Inflammatory macrophage (primary cell): ENCODE data around the gene B4GALT2.

Source experiments
- DNase-seq, 2 donors: peaks; one replicate each; pipeline ENCODE4 v3.0.0-alpha.2; 2020 to 2022

Gene B4GALT2

DNA sequence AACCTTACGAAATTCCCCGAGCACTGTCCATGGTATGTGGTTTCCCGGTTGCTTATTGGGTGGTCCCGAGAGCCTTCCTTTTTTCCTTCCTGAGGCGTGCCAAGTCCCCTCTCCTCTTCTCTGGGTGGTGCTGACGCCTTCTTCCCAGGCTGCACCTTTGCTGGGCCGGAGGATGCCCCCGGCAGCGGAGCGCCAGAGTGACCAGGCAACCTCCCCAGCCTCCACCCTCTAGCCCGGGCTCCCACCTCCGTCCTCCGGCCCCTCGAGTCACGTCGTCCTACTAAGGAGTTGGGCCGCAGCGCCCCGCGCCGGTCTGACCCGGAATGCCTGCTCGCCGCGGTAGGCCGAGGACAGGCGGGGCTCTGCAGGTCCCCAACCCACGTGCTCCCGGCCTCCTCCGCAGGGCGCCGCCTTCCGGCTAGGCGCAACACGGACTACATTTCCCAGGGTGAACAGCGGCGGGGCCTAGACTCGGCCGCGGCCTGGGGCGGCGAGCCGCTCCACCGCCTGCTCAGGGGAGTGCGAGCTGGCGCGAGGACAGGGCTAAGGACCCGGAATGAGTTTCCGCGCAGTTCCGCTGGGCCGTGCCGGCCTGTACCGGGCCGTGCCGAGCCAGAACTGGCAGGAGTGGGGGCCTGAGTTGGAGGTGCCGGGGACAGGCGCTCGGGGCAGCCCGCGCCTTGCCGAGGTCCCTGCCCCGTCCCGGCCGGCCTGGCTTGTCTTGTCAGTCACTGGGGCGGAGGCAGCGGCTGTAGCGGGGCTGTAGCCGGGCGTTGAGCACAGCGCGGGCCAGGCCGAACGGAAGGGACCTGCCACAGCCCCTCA is 32.6 kb upstream of the B4GALT2 start, which contains the start of gene IPO13:
IPO13 (plus strand) TSS at position 715 of the 825 bp plus-strand sequence. CDS start 651 bp downstream, outside the sequence.
- peak; percentile 98 for DNase-seq

DNA sequence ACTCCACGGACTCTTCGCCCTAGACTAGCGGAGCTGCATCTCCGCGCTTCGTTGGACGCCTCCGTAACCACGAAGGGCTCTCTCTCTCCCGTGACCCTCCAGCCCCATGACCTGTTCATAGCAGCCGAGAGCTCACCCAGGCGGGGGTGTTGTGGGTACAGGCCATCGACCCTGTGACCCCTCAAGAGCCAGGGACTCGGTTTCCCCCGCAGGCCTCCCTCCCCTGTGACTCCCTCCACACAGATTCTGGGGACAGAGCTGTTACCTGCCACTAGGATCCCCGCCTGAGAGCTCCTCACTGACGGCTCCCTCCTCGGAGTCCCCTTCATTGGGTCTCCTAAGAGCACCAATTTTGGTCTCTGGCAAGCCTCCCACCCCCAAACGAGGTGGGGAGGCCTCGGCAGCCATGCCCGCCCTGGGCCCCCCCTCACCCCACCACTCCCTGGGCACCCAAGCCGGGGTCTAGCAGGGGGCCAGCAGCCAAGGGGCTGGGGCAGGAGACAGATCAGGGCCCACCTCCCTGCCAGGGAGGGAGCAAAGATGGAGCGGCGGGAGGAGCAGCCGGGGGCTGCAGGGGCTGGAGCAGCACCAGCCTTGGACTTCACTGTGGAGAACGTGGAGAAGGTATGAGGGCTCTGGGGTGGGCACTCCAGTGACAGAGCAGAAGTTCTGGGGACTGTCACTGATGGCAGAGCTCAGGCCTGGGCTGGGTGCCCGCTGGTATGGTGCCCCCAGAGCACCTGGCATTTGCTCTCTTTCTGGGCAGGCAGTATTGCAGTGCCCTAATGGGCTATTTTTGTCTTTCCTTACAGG is 31.7 kb upstream of the B4GALT2 start:
- no peak for DNase-seq

DNA sequence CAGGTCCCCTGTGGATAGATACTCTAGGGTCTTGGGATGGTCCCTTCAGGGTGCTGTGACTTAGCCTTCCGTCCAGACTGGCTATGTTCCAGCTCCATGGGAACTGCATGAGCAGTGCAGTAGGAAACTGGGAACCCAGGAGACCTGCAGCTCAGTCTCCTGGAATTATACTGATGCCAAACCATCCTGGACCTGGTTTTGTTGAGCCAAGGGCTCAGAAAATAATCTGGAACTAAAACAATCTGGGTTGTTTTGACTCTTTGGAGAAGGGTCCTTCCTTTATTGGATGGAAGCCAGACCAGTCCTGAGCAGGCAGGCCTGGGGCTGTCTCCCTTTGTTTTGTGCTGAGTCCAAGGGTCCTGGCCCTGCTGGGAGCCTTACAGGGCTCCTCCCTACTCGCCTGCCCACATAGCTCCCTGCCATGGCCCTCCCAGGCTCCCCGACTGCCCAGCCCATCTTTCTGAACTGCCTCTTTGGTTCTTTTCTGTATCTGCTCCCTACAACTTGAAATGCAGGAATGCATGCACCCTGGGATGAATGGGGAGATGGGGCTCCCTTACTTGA is 31.1 kb upstream of the B4GALT2 start:
- DNase-seq, result no peak

DNA sequence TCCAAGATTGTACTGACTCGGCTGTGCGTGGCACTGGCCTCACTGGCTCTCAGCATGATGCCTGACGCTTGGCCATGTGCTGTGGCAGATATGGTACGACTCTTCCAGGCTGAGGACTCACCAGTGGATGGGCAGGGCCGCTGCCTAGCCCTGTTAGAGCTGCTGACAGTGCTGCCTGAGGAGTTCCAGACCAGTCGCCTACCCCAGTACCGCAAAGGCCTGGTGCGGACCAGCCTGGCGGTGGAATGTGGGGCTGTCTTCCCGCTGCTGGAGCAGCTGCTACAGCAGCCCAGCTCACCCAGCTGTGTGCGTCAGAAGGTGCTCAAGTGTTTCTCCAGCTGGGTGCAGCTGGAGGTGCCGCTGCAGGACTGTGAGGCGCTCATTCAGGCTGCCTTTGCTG is 29.3 kb upstream of the B4GALT2 start:
- DNase-seq, result no peak

DNA sequence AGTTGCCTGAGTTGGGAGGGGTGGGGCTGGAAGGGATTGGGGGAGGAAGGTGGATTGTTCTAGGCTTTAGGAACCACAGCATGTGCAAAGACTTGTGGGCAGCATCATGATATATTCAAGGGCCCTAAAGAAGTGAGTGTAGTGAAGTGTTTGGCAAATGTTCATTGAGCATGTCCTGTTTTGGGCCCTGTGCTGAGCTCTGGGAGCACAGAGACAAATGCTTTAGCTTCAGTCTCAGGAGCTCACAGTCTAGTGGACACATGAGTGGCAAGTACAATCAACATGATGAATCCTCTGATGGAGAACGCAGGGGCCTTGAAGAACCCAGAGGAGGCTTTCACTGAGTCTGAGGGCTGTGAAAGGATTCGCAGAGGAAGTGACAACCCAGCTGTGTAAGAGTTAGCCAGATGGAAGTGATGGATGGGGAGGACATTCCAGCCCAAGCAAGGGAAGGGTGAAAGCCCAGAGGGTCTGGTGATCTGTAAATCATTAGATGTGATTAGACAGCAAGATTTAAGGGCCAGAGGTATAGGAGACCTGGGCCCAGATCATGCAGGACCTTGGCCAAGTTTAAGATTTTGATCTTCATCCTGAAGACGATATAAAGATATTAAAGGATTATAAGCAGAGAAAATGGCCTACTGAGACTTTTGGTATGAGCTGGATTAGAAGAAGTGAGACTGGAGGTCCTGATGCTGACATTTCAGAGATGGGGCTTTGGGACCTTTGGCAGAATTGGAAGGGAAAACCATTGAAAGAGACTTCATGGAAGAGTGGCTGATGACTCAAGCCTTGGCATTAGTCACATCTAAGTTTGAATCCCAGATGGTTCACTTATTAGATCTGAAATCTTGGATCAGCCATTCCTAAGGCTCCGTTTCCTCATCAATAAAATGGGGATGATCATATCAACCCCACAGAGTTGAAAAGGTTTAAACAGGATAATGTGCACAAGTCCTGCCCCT is 27.7 kb upstream of the B4GALT2 start:
- no peak for DNase-seq

DNA sequence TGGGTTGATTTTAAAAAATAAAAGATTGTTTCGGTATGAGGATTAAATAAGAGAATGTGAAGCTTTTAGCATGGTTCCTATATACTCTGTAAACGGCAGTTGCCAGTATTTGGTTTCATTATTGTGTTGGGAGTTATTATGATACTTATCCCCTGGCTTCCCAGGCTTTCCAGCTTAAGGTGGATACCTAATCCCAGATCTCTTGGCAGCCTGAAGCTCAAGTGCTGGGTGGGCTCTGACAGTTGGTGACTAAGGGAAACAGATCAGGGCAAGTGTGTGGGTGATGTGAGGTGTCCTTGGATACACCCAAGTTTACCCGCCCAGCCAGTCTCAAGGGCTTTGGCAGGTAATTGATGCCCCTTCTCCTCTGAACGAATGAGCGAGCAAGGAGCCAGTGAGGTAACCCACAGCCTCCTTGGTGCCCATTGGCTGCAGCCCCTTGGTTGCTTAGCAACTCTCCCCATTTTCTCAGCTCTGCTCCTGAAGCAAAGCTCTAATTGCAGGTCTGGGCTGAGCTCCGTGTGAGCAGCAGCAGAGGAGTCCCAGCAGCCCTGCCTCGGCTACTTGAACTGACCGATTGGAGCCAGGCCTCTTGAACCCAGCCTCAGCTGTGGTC is 26.2 kb upstream of the B4GALT2 start:
- no peak for DNase-seq

DNA sequence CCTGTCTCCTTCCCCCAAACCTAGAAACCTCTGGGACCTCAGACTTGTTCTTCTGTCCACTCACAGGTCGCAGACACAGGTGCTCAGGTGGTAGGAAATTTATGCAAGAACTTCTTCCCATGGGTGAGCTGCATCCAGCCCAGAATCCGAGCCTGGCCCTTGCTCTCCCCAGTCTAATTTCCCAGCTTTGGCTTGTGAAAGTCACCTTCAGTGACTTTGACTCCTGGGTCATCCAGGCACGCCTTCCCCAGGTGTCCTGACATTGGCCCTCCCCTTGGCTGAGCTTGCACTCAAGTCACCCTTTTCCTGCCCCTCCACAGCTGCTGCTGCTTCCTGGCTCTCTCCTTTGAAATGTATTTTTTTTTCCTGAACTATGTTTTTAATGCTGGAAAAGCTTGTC is 25.6 kb upstream of the B4GALT2 start:
- no peak for DNase-seq

DNA sequence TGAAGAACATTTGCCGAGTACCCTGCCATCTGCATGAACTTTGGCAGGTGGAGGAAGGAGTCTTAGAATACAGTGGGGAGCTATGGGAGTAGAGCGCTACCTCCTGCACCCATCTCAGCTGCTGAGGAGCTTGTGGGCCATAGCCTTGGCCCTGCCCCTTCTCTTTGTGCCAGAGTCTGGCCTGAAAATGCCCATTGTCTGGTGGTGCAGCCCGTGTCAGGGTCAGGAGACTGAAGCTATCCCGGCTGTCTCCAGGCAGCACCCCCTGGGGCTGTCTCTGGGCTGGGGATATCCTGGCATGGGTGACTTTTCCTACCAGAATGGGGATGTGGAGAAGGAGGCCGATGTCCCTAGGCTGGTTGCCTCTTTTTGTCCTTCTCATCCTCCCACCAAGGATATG is 25.0 kb upstream of the B4GALT2 start:
- no peak for DNase-seq

DNA sequence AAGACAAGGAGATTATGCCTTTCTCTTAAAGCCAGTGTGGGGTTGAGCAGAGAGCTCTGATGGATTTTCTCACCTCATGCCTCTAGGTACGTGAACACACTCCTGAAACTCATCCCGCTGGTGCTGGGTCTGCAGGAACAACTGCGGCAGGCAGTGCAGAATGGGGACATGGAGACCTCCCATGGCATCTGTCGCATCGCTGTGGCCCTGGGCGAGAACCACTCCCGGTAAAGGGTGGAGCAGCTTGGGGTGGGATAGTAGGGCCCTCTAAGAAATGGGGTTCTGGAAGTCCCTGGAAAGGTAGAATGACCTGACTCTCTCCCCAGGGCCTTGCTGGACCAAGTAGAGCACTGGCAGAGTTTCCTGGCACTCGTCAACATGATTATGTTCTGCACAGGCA is 22.8 kb upstream of the B4GALT2 start:
- no peak for DNase-seq

DNA sequence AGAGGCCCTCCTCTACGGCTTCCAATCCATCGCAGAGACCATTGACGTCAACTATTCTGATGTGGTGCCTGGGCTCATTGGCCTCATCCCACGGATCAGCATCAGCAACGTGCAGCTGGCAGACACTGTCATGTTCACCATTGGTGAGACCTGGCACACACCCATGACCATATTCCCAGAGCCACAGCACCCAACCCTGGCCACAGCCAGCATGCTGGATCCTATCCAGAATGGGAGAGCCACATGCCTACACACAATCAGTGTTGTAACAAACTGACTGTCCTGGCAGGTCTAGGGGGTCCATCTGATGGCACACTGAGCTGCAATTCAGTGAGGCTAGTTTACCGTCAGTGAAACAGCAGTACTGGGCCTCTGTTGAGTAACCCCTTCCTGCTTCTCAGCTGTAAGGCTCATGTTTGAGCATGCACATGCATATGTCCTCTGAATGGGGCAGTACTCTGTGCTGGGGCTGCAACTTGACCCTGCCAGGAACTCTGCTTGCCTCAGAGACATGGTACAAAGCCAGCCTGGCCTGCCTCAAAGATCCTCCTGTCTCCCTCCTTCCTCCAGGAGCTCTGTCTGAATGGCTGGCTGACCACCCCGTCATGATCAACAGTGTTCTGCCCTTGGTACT is 21.5 kb upstream of the B4GALT2 start:
- no peak for DNase-seq

DNA sequence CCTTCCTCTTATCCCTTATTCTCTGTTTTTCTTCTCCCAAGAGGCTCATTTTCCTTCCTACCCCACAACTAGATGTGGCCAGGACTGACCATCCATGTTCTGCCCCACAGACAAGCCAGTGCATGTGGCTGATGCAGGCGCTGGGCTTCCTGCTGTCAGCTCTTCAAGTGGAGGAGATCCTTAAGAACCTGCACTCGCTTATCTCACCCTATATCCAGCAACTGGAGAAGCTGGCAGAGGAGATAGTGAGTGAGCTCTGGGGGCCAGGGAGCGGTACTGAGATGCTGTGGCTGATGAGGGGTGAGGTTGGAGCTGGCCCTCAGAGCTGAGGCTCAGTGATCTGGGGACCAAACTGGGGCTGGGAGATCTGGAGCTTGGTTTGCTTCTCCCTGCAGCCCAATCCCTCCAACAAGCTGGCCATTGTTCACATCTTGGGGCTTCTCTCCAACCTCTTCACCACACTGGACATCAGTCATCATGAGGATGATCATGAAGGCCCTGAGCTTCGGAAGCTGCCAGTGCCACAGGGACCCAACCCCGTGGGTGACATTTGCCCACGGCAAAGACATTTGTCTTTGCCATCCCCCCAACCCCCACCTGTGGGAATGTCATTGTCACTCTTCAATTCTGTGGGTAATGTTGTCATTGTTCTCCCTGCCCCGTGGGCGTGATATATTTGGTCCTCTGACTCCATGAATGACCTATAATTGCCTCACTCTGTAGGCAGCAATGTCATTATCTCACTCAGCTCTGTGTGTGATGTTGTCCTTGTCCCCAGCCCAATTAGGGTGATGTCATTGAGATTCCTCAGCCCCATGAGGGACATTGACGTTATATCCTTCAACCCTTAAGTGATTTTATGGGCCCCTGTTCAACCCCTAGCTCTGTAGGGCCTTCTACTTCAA is 20.4 kb upstream of the B4GALT2 start:
- no peak for DNase-seq

DNA sequence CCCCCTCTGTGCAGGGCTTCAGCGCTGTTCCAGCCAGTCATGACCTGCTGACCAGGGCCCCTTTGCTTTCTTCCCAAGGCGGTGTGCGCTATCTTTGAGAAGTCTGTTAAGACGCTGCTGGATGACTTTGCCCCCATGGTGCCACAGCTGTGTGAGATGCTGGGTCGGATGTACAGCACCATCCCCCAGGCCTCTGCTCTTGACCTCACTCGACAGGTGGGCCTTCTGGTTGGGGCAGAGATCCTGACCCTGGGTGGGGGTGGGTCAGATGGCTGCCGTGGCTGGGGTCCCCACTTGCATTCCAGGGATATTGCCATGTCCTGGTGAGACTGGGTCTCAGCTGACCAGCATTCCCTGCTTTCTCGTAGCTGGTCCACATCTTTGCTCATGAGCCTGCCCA is 18.2 kb upstream of the B4GALT2 start:
- no peak for DNase-seq

DNA sequence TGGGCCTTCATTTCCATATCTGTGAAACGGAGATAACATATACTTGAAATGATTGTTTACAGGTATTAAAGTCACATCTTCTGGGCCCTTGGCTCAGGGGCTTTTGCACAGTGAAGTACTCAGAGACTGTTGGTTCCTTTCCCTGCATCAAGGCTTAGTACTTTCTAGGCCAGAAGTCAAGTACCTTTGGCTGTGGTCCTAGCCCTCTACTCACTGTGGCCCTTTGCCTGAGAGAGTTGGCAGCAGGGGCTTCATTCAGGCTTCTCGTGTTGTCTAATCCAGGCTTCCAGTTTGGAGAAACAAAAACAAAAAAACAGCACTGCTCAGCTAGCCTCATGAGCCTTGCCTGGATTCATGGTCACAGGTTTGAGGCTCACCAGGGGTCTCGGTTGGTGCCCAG is 17.3 kb upstream of the B4GALT2 start:
- DNase-seq, result no peak

DNA sequence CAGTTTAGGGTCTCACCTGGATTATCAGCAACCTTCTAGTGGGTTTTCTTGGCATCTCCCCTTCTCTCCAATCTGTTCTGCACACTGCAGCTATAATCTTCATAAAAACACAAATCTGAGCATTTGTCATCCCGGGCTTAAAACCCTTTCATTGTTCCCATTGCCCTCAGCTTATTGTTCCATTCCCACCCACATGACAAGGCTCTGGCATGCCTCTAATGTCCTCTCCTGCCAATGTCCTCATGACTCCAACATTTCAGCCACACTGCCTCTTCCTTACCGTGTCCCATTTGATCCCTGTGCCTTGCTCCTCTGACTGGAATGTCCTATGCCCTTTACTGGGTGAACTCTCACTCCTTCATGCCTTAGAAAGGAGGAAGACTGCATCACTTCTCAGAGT is 16.7 kb upstream of the B4GALT2 start:
- DNase-seq, result no peak

DNA sequence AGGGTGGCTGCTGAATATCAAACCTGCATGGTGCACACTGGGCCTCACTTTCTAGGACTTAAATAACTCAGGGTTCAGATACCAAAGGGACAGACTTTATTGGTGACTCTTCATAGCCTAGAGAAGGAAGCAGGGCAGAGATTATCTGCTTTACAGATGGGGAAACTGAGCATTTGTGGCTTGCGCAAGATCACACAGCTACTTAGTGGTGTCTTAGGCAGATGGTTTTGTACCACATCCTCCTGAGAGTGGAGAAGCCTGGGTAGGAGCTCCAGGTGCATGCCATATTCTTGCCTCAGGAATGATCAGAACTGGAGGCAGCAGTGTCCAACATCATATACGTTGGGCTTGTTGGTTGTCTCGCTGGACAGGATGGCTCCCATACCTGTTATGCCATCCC is 16.0 kb upstream of the B4GALT2 start:
- no peak for DNase-seq

DNA sequence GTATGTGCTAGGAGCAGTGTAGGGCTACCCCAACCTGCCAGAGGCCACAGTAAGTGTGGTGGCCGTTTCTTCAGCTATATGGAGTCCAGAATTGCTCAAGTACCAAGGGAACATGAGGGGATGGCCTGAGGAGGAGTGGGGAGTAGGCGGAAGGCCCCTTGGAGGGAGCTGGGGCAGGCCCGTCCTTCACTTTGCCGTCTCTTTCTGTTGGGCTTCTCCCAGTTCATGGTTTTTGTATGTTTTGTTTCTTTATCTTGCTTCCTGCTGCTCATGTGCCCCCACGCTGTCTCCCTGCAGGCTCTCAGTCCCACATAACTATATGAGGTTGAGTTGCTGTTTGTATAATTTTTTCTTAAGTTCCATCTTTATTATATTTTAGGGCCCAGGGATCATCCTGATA is 15.1 kb upstream of the B4GALT2 start:
- no peak for DNase-seq

DNA sequence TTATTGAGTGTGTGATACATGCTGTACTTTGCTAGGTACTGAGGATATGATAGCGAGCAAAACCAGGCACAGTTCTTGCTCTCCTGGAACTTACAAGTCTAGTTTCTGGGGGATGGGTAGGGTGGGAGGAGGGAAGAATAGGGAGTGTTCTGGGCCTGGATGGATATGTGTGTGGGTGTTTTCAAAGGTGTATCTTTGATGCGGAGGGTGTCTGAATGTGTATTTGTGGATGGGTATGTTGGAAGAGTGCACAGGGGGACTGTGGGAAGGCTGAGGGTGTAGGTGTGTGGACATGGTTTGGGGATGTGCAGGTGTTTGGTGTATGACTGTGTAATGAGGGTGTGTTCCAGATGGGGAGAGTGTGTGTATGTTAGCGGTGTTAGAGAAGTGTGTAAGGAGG is 13.7 kb upstream of the B4GALT2 start:
- DNase-seq, result no peak

DNA sequence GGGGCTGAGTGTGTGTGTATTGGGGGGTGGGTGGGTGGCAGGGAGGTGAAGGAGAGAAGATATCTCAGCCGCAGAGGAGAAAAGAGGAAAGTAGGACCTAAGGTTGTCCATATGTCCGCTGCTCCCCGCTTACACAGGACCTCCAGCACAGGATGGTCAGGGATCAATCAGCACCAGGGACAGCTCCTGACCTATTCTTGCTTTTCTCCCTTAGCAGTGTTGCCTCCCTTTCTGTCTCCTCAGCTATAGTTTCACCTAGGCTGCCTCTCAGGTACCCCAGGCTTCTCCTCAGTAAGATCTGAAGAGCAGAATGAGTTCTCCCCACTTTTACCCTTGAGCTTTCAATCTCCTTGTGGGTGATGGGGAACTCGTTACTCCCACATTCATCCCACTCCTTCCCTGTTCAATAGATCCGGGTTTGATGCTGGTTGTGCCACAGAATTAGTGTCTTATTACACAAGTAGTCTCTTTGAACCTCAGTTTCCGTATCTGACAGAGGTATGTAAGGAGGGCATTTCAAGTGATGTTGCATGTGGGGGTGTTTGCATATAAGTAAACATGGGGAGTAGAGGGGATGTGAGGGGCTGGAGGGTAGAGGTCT is 10.6 kb upstream of the B4GALT2 start:
- peak; percentile 25 to 31 for DNase-seq

DNA sequence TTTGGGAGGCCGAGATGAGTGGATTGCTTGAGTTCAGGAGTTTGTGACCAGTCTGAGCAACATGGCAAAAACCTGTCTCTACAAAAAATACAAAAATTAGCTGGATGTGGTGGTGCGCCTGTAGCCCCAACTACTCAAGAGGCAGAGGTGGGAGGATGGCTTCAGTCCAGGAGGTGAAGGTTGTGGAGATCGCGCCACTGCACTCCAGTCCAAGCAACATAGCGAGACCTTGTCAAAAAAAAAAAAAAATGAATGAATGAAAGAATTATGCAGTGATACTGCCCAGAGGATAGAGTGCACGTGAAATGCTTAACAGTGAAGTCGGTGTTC is 9.6 kb upstream of the B4GALT2 start:
- DNase-seq, result no peak
